HepG2 (cell line): ENCODE measurements around the gene NUDCD2. TPM values are rescaled to one million over a fixed set of nuclear protein-coding genes. Genes with fewer than 3 reads are reported as not detected.

Experiments used
- FOXK2 ChIP-seq: fragments of 450-650 bp; IDR thresholded peaks from 2 replicates; pipeline ENCODE4 v1.6.1; 2016
- KLF9 ChIP-seq: IDR thresholded peaks from 2 replicates; pipeline ENCODE4 v1.6.1; 2016; ENCODE audit warnings: low read depth
- MED1 ChIP-seq: sonication (generic); formaldehyde crosslinking; IDR thresholded peaks from 2 replicates; pipeline ENCODE4 v1.4.0; 2020; ENCODE audit warnings: missing genetic modification reagents
- MXI1 ChIP-seq: IDR thresholded peaks from 3 replicates; pipeline ENCODE4 v1.6.1; 2012; ENCODE audit warnings: low read depth, low read length, inconsistent platforms, borderline replicate concordance
- NFKB2 ChIP-seq: sonication (generic); formaldehyde crosslinking; IDR thresholded peaks from 2 replicates; pipeline ENCODE4 v1.4.0; 2020; ENCODE audit warnings: missing genetic modification reagents, borderline replicate concordance
- ZBTB7A ChIP-seq: sonication (generic); formaldehyde crosslinking; IDR thresholded peaks from 2 replicates; pipeline ENCODE4 v1.8.0; 2022; ENCODE audit warnings: mild to moderate bottlenecking, missing genetic modification reagents
- ZC3H13 ChIP-seq: sonication (generic); formaldehyde crosslinking; IDR thresholded peaks from 2 replicates; pipeline ENCODE4 v1.8.1; 2023; ENCODE audit warnings: mild to moderate bottlenecking, missing genetic modification reagents, moderate library complexity
- ZNF354B ChIP-seq: sonication (generic); formaldehyde crosslinking; IDR thresholded peaks from 2 replicates; pipeline ENCODE4 v1.8.0; 2022; ENCODE audit warnings: mild to moderate bottlenecking, missing genetic modification reagents
- ZNF614 ChIP-seq: IDR thresholded peaks from 2 replicates; pipeline ENCODE4 v1.6.1; 2018; ENCODE audit warnings: missing biosample characterization, missing genetic modification reagents, inconsistent platforms, borderline replicate concordance
- ZSCAN29 ChIP-seq: sonication (generic); formaldehyde crosslinking; conservative IDR thresholded peaks from 2 replicates; pipeline ENCODE4 v1.4.0; 2020; ENCODE audit warnings: mild to moderate bottlenecking, missing genetic modification reagents
- polyA plus RNA-seq, 8 experiments: library from polyadenylated mRNA; depleted of rRNA in 3 of 8; stranded (reverse) in 7 of 8; unstranded in 1 of 8; fragments of >200 nt; fragmentation: Illumina TruSeq in 4 of 8; extraction: Trizol in 4 of 8; gene quantifications; 2 replicates each; pipeline versions ENCODE4 v1.2.1 to v1.2.3, GENCODE V29; 2011 to 2016; ENCODE audit warnings: low read depth in 4 of 8, missing spikeins in 1 of 8, mixed read lengths in 1 of 8; ENCODE audit not compliant: insufficient read depth in 1 of 8
- total RNA-seq, 5 experiments: library from RNA; depleted of rRNA; stranded (reverse); fragments of >200 nt; fragmentation: Illumina TruSeq; extraction: Trizol; gene quantifications; 2 replicates each; pipeline ENCODE4 v1.2.3, GENCODE V29; 2016; ENCODE audit warnings: low read depth in 1 of 5
- TF ChIP-seq, protein P1 (sequence below): sonication (generic); formaldehyde crosslinking; IDR thresholded peaks from 2 replicates; pipeline ENCODE4 v1.4.0; 2020; ENCODE audit warnings: missing genetic modification reagents
- TF ChIP-seq, protein P2 (sequence below): IDR thresholded peaks from 2 replicates; pipeline ENCODE4 v1.6.1; 2016; ENCODE audit warnings: missing compliant biosample characterization, missing genetic modification reagents, borderline replicate concordance
- TF ChIP-seq, protein P3 (sequence below): sonication (generic); formaldehyde crosslinking; IDR thresholded peaks from 2 replicates; pipeline ENCODE4 v1.4.0; 2020; ENCODE audit warnings: mild to moderate bottlenecking, missing genetic modification reagents
- TF ChIP-seq, protein P4 (sequence below): sonication (generic); formaldehyde crosslinking; IDR thresholded peaks from 2 replicates; pipeline ENCODE4 v1.5.1; 2020; ENCODE audit warnings: missing genetic modification reagents, mild to moderate bottlenecking, borderline replicate concordance
- TF ChIP-seq, protein P5 (sequence below): sonication (generic); formaldehyde crosslinking; conservative IDR thresholded peaks from 2 replicates; pipeline ENCODE4 v1.4.0; 2020; ENCODE audit warnings: missing genetic modification reagents
- TF ChIP-seq, protein P6 (sequence below): sonication (generic); formaldehyde crosslinking; IDR thresholded peaks from 2 replicates; pipeline ENCODE4 v1.8.1; 2022; ENCODE audit warnings: mild to moderate bottlenecking, missing genetic modification reagents
- TF ChIP-seq, protein P7 (sequence below): sonication (generic); formaldehyde crosslinking; IDR thresholded peaks from 2 replicates; pipeline ENCODE4 v1.5.1; 2020; ENCODE audit warnings: missing genetic modification reagents, mild to moderate bottlenecking, borderline replicate concordance

Gene NUDCD2
- total and polyA plus RNA-seq, 2 of the 13 experiments (the other 11 are each of a cell fraction or from before 2014, with no cell fraction given), result 14.8 to 39.2 TPM

DNA sequence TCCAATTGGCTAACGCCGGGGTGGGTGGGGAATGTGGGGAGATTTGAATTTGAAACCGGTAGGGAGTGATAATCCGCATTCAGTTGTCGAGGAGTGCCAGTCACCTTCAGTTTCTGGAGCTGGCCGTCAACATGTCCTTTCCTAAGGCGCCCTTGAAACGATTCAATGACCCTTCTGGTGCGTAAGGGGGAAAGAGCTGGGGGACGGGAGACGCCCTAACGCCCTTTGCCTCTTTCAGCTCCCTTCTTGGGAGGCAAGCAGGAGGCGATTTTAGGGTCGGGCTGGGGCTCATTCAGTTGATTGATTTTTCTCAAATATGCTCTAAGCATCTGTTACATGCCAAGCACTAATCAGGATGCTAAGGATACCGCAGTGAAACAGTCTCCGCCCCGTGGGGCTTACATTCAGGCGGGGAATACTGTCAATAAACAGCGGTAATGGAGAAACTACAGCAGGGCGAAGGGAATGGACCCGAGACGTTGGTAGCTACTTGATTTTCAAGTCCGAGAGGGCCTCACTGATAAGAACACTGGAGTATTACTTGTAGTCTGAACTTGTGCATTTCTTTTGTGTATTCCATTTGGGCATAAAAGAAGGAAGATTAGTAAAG lies 765 bp upstream of the NUDCD2 start, which contains the start of gene HMMR (continued):
- TF ChIP-seq, protein P1, sequence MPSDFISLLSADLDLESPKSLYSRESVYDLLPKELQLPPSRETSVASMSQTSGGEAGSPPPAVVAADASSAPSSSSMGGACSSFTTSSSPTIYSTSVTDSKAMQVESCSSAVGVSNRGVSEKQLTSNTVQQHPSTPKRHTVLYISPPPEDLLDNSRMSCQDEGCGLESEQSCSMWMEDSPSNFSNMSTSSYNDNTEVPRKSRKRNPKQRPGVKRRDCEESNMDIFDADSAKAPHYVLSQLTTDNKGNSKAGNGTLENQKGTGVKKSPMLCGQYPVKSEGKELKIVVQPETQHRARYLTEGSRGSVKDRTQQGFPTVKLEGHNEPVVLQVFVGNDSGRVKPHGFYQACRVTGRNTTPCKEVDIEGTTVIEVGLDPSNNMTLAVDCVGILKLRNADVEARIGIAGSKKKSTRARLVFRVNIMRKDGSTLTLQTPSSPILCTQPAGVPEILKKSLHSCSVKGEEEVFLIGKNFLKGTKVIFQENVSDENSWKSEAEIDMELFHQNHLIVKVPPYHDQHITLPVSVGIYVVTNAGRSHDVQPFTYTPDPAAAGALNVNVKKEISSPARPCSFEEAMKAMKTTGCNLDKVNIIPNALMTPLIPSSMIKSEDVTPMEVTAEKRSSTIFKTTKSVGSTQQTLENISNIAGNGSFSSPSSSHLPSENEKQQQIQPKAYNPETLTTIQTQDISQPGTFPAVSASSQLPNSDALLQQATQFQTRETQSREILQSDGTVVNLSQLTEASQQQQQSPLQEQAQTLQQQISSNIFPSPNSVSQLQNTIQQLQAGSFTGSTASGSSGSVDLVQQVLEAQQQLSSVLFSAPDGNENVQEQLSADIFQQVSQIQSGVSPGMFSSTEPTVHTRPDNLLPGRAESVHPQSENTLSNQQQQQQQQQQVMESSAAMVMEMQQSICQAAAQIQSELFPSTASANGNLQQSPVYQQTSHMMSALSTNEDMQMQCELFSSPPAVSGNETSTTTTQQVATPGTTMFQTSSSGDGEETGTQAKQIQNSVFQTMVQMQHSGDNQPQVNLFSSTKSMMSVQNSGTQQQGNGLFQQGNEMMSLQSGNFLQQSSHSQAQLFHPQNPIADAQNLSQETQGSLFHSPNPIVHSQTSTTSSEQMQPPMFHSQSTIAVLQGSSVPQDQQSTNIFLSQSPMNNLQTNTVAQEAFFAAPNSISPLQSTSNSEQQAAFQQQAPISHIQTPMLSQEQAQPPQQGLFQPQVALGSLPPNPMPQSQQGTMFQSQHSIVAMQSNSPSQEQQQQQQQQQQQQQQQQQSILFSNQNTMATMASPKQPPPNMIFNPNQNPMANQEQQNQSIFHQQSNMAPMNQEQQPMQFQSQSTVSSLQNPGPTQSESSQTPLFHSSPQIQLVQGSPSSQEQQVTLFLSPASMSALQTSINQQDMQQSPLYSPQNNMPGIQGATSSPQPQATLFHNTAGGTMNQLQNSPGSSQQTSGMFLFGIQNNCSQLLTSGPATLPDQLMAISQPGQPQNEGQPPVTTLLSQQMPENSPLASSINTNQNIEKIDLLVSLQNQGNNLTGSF (CRISPR knock-in tag), result no peak
- TF ChIP-seq, protein P2, sequence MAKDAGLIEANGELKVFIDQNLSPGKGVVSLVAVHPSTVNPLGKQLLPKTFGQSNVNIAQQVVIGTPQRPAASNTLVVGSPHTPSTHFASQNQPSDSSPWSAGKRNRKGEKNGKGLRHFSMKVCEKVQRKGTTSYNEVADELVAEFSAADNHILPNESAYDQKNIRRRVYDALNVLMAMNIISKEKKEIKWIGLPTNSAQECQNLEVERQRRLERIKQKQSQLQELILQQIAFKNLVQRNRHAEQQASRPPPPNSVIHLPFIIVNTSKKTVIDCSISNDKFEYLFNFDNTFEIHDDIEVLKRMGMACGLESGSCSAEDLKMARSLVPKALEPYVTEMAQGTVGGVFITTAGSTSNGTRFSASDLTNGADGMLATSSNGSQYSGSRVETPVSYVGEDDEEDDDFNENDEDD (CRISPR knock-in tag), result peak; percentile 52; the same call in 1 of the 2 replicates
- no peak for TF ChIP-seq FOXK2
- TF ChIP-seq, protein P3, sequence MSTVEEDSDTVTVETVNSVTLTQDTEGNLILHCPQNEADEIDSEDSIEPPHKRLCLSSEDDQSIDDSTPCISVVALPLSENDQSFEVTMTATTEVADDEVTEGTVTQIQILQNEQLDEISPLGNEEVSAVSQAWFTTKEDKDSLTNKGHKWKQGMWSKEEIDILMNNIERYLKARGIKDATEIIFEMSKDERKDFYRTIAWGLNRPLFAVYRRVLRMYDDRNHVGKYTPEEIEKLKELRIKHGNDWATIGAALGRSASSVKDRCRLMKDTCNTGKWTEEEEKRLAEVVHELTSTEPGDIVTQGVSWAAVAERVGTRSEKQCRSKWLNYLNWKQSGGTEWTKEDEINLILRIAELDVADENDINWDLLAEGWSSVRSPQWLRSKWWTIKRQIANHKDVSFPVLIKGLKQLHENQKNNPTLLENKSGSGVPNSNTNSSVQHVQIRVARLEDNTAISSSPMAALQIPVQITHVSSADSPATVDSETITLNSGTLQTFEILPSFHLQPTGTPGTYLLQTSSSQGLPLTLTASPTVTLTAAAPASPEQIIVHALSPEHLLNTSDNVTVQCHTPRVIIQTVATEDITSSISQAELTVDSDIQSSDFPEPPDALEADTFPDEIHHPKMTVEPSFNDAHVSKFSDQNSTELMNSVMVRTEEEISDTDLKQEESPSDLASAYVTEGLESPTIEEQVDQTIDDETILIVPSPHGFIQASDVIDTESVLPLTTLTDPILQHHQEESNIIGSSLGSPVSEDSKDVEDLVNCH, result no peak
- TF ChIP-seq, protein P4, sequence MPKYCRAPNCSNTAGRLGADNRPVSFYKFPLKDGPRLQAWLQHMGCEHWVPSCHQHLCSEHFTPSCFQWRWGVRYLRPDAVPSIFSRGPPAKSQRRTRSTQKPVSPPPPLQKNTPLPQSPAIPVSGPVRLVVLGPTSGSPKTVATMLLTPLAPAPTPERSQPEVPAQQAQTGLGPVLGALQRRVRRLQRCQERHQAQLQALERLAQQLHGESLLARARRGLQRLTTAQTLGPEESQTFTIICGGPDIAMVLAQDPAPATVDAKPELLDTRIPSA (CRISPR knock-in tag), result no peak
- no peak for TF ChIP-seq NFKB2 (CRISPR knock-in tag)
- TF ChIP-seq MED1, result peak; percentile 35; the same call in 1 of the 2 replicates
- no peak for TF ChIP-seq ZNF354B (CRISPR knock-in tag)
- TF ChIP-seq, protein P5, sequence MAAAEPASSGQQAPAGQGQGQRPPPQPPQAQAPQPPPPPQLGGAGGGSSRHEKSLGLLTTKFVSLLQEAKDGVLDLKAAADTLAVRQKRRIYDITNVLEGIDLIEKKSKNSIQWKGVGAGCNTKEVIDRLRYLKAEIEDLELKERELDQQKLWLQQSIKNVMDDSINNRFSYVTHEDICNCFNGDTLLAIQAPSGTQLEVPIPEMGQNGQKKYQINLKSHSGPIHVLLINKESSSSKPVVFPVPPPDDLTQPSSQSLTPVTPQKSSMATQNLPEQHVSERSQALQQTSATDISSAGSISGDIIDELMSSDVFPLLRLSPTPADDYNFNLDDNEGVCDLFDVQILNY (CRISPR knock-in tag), result no peak
- no peak for TF ChIP-seq KLF9
- no peak for TF ChIP-seq ZC3H13 (CRISPR knock-in tag)
- TF ChIP-seq ZBTB7A (CRISPR knock-in tag), result no peak
- no peak for TF ChIP-seq ZNF614 (CRISPR knock-in tag)
- TF ChIP-seq, protein P6, sequence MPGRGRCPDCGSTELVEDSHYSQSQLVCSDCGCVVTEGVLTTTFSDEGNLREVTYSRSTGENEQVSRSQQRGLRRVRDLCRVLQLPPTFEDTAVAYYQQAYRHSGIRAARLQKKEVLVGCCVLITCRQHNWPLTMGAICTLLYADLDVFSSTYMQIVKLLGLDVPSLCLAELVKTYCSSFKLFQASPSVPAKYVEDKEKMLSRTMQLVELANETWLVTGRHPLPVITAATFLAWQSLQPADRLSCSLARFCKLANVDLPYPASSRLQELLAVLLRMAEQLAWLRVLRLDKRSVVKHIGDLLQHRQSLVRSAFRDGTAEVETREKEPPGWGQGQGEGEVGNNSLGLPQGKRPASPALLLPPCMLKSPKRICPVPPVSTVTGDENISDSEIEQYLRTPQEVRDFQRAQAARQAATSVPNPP, result no peak; the same call in 1 of the 2 replicates
- peak; percentile 85; the same call in 2 of the 3 replicates for TF ChIP-seq MXI1
- peak; percentile 53; the same call in 1 of the 2 replicates for TF ChIP-seq ZSCAN29 (CRISPR knock-in tag)
- TF ChIP-seq, protein P7, sequence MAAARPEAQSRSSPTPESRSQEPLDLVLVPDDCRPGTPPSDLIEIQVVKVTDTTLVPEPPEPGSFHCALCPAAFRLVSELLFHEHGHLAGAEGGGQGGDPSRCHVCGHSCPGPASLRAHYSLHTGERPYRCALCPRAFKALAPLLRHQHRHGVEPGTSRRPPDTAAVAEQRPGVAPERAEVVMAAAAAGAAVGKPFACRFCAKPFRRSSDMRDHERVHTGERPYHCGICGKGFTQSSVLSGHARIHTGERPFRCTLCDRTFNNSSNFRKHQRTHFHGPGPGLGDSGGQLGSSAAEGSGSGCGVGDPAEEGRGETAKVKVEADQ (CRISPR knock-in tag), result no peak
